HepG2 (cell line): ENCODE data around the gene ADGRD1.

Experiments
- EZH2 ChIP-seq: conservative IDR thresholded peaks from 2 replicates; pipeline ENCODE4 v1.6.1; 2012; ENCODE audit warnings: mild to moderate bottlenecking, low read depth, low read length, moderate library complexity
- JUNB ChIP-seq: sonication (generic); formaldehyde crosslinking; IDR thresholded peaks from 2 replicates; pipeline ENCODE4 v1.8.0; 2022; ENCODE audit warnings: missing genetic modification reagents, mild to moderate bottlenecking, borderline replicate concordance
- NFE2L2 ChIP-seq: fragments of 150-350 bp; IDR thresholded peaks from 2 replicates; pipeline ENCODE4 v1.6.1; 2014; ENCODE audit warnings: low read length
- POLR2A ChIP-seq, 2 experiments: IDR thresholded peaks; 2 replicates each; pipeline ENCODE4 v1.6.1; 2011; ENCODE audit warnings: low read depth in 2 of 2, low read length in 2 of 2, mild to moderate bottlenecking in 1 of 2, moderate library complexity in 1 of 2; ENCODE audit not compliant: insufficient read depth in 1 of 2
- POLR2AphosphoS2 ChIP-seq: IDR thresholded peaks from 2 replicates; pipeline ENCODE4 v1.6.1; 2011; ENCODE audit warnings: low read depth, low read length, improper control_type of control experiment
- SP1 ChIP-seq, 2 experiments: fragments of 450-650 bp in 1 of 2; sonication (generic) in 1 of 2; formaldehyde crosslinking in 1 of 2; IDR thresholded peaks; 2 replicates each; pipeline versions ENCODE4 v1.4.0 to v1.6.1; 2016 to 2020; ENCODE audit warnings: missing genetic modification reagents in 1 of 2
- STAT5B ChIP-seq: sonication (generic); formaldehyde crosslinking; IDR thresholded peaks from 2 replicates; pipeline ENCODE4 v1.4.0; 2020; ENCODE audit warnings: missing genetic modification reagents
- TOPORS ChIP-seq: sonication (generic); formaldehyde crosslinking; IDR thresholded peaks from 2 replicates; pipeline ENCODE4 v1.8.0; 2023; ENCODE audit warnings: mild to moderate bottlenecking, missing genetic modification reagents
- ZMYM4 ChIP-seq: sonication (generic); formaldehyde crosslinking; IDR thresholded peaks from 2 replicates; pipeline ENCODE4 v1.8.1; 2023; ENCODE audit warnings: mild to moderate bottlenecking, missing genetic modification reagents
- TF ChIP-seq, protein P1 (sequence below): IDR thresholded peaks from 2 replicates; pipeline ENCODE4 v1.6.1; 2018; ENCODE audit warnings: missing genetic modification reagents, mild to moderate bottlenecking, missing compliant biosample characterization
- TF ChIP-seq, protein P2 (sequence below): sonication (generic); formaldehyde crosslinking; IDR thresholded peaks from 2 replicates; pipeline ENCODE4; 2020; ENCODE audit warnings: missing genetic modification reagents, mild to moderate bottlenecking, borderline replicate concordance

DNA sequence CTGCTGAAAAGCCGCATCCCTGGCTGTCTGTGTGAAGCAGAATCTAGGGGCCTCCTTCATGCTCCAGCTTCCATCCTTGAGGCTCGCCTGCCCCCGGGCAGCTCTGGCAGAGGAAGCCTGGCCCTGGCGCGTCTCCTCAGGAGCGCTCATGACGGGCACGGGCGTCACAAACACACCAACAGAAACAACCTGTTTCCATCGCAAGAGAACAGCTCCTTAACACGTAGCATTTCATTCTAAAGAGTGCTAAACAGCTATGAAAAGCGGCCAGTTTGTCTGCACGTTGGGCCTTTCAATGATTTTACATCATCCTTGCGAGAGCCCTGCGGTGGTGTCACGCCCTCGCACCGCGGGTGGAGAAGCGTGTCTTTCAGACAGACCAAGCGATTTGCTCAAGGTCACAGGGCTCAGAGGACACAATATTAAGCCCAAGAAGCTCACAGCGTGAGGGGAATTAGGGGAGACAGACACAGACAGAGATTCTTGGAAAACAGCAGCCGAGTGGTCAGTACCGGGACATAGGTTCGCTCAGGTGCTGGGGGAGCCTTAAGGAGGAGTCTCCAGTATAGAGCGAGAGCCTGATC, 4.9 kb downstream of the ADGRD1 start:
- TF ChIP-seq TOPORS (CRISPR knock-in tag) (no peak), ZMYM4 (CRISPR knock-in tag) (no peak), SP1 (IDR thresholded peaks at IDR 0.05) (no peak), SP1 (CRISPR knock-in tag; IDR thresholded peaks at IDR 0.05) (no peak), JUNB (CRISPR knock-in tag) (no peak), POLR2A (IDR thresholded peaks at IDR 0.05; ENCODE audit: insufficient read depth in 1 of 2, low read depth in 2 of 2, low read length in 2 of 2) (no peak), EZH2 (no peak), STAT5B (CRISPR knock-in tag) (no peak), POLR2AphosphoS2 (no peak), NFE2L2 (no peak)
- TF ChIP-seq, protein P1, sequence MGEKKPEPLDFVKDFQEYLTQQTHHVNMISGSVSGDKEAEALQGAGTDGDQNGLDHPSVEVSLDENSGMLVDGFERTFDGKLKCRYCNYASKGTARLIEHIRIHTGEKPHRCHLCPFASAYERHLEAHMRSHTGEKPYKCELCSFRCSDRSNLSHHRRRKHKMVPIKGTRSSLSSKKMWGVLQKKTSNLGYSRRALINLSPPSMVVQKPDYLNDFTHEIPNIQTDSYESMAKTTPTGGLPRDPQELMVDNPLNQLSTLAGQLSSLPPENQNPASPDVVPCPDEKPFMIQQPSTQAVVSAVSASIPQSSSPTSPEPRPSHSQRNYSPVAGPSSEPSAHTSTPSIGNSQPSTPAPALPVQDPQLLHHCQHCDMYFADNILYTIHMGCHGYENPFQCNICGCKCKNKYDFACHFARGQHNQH, result no peak
- TF ChIP-seq, protein P2, sequence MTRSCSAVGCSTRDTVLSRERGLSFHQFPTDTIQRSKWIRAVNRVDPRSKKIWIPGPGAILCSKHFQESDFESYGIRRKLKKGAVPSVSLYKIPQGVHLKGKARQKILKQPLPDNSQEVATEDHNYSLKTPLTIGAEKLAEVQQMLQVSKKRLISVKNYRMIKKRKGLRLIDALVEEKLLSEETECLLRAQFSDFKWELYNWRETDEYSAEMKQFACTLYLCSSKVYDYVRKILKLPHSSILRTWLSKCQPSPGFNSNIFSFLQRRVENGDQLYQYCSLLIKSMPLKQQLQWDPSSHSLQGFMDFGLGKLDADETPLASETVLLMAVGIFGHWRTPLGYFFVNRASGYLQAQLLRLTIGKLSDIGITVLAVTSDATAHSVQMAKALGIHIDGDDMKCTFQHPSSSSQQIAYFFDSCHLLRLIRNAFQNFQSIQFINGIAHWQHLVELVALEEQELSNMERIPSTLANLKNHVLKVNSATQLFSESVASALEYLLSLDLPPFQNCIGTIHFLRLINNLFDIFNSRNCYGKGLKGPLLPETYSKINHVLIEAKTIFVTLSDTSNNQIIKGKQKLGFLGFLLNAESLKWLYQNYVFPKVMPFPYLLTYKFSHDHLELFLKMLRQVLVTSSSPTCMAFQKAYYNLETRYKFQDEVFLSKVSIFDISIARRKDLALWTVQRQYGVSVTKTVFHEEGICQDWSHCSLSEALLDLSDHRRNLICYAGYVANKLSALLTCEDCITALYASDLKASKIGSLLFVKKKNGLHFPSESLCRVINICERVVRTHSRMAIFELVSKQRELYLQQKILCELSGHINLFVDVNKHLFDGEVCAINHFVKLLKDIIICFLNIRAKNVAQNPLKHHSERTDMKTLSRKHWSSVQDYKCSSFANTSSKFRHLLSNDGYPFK, result no peak
